ENCODE results near the gene ASPA.

ASPA gene

GRCh38 chr17:3535253-3535995, 59.6 kb downstream of the ASPA start:
- peak; percentile 69 for DNase-seq

- no peak for DNase-seq
These were observed 60.9 kb downstream of the ASPA start for GRCh38 chr17:3536716-3537115.

GRCh38 chr17:3539881-3540540, 64.2 kb downstream of the ASPA start:
- no peak for DNase-seq

GRCh38 chr17:3542410-3543088, 66.8 kb downstream of the ASPA start:
- no peak for DNase-seq

- DNase-seq = no peak
These were observed 67.7 kb downstream of the ASPA start for GRCh38 chr17:3543453-3543852.

GRCh38 chr17:3544365-3544764, 68.6 kb downstream of the ASPA start:
- no peak for DNase-seq

- DNase-seq = no peak
These were observed 69.4 kb downstream of the ASPA start for GRCh38 chr17:3545151-3545550.

GRCh38 chr17:3546521-3546920, 70.7 kb downstream of the ASPA start:
- DNase-seq = no peak

- no peak for DNase-seq
These were observed 71.2 kb downstream of the ASPA start for GRCh38 chr17:3546997-3547396.

GRCh38 chr17:3547628-3548027, 71.8 kb downstream of the ASPA start:
- DNase-seq = no peak

GRCh38 chr17:3549610-3550162, 73.9 kb downstream of the ASPA start:
- DNase-seq = no peak

GRCh38 chr17:3551189-3551588, 75.4 kb downstream of the ASPA start:
- DNase-seq = no peak

- no peak for DNase-seq
These were observed 77.1 kb downstream of the ASPA start for GRCh38 chr17:3552916-3553315.

All from NCI-H2171 treated with DMSO at 0.1 percent for 48 hours (cell line).